Trophoblast cell (in vitro differentiated cells and primary cell): Measurements from ENCODE around the gene LHX2.
A peak's percentile ranks its signal among the peaks of the same experiment; 100 is the strongest.

Source experiments
- DNase-seq, 2 donors: peaks; one replicate each; pipeline ENCODE4 v3.0.0-alpha.2; 2016
- H2AFZ ChIP-seq: 2 replicates; pipeline ENCODE4 v1.6.1; 2013; ENCODE audit warnings: low read length, moderate library complexity, mild to moderate bottlenecking; ENCODE audit not compliant: insufficient read depth, poor library complexity
- H2AK5ac ChIP-seq: 2 replicates; pipeline ENCODE4 v1.6.1; 2013; ENCODE audit warnings: mild to moderate bottlenecking, low read length
- H2BK120ac ChIP-seq: 2 replicates; pipeline ENCODE4 v1.6.1; 2013; ENCODE audit warnings: low read length, mild to moderate bottlenecking, moderate library complexity; ENCODE audit not compliant: insufficient read depth, poor library complexity
- H2BK12ac ChIP-seq: 2 replicates; pipeline ENCODE4 v1.6.1; 2013; ENCODE audit warnings: mild to moderate bottlenecking, low read length, moderate library complexity
- H2BK5ac ChIP-seq: 2 replicates; pipeline ENCODE4 v1.6.1; 2013; ENCODE audit warnings: low read length, low read depth, moderate library complexity, mild to moderate bottlenecking; ENCODE audit not compliant: poor library complexity
- H3K14ac ChIP-seq: 2 replicates; pipeline ENCODE4 v1.6.1; 2013; ENCODE audit warnings: mild to moderate bottlenecking, low read length
- H3K18ac ChIP-seq: 2 replicates; pipeline ENCODE4 v1.6.1; 2013; ENCODE audit warnings: mild to moderate bottlenecking, low read length
- H3K23ac ChIP-seq: 2 replicates; pipeline ENCODE4 v1.6.1; 2013; ENCODE audit warnings: low read length
- H3K27ac ChIP-seq: 2 replicates; pipeline ENCODE4 v1.5.1; 2013; ENCODE audit warnings: low read depth, mild to moderate bottlenecking, inconsistent platforms, low read length, moderate library complexity
- H3K27me3 ChIP-seq: 2 replicates; pipeline ENCODE4 v1.6.1; 2013; ENCODE audit warnings: inconsistent platforms, mild to moderate bottlenecking, low read length, moderate library complexity; ENCODE audit not compliant: insufficient read depth
- H3K36me3 ChIP-seq, 2 experiments: 1 replicate in 1 of 2; 2 replicates in 1 of 2; pipeline ENCODE4 v1.6.1; 2013; ENCODE audit warnings: low read length in 2 of 2, mild to moderate bottlenecking in 2 of 2, moderate library complexity in 1 of 2; ENCODE audit not compliant: insufficient read depth in 2 of 2, control insufficient read depth in 1 of 2
- H3K4ac ChIP-seq: 2 replicates; pipeline ENCODE4 v1.6.1; 2013; ENCODE audit warnings: low read depth, mild to moderate bottlenecking, low read length, moderate library complexity
- H3K4me1 ChIP-seq, 2 experiments: 1 replicate in 1 of 2; 2 replicates in 1 of 2; pipeline ENCODE4 v1.6.1; 2013; ENCODE audit warnings: low read length in 2 of 2, mild to moderate bottlenecking in 2 of 2, moderate library complexity in 1 of 2; ENCODE audit not compliant: insufficient read depth in 2 of 2, control insufficient read depth in 1 of 2
- H3K4me2 ChIP-seq: 2 replicates; pipeline ENCODE4 v1.6.1; 2013; ENCODE audit warnings: inconsistent platforms, mild to moderate bottlenecking, low read length, moderate library complexity
- H3K4me3 ChIP-seq: 2 replicates; pipeline ENCODE4 v1.5.1; 2013; ENCODE audit warnings: mild to moderate bottlenecking, low read depth, low read length, inconsistent platforms
- H3K79me1 ChIP-seq: one replicate; pipeline ENCODE4 v1.6.1; 2013; ENCODE audit warnings: low read length
- H3K79me2 ChIP-seq: 2 replicates; pipeline ENCODE4 v1.6.1; 2013; ENCODE audit warnings: low read length, mild to moderate bottlenecking; ENCODE audit not compliant: control insufficient read depth, insufficient read depth, poor library complexity
- H3K9ac ChIP-seq: 2 replicates; pipeline ENCODE4 v1.6.1; 2013; ENCODE audit warnings: mild to moderate bottlenecking, low read length
- H3K9me3 ChIP-seq: 2 replicates; pipeline ENCODE4 v1.6.1; 2013; ENCODE audit warnings: low read depth, mild to moderate bottlenecking, control low read depth, inconsistent platforms, low read length; ENCODE audit not compliant: insufficient read depth
- H4K12ac ChIP-seq: 2 replicates; pipeline ENCODE4 v1.6.1; 2013; ENCODE audit warnings: low read depth, mild to moderate bottlenecking, low read length, moderate library complexity
- H4K8ac ChIP-seq: 2 replicates; pipeline ENCODE4 v1.6.1; 2013; ENCODE audit warnings: low read depth, mild to moderate bottlenecking, low read length, moderate library complexity
- H4K91ac ChIP-seq: one replicate; pipeline ENCODE4 v1.6.1; 2013; ENCODE audit warnings: low read depth, mild to moderate bottlenecking, low read length, moderate library complexity
- WGBS: extraction: QIAGEN DNeasy Blood & Tissue Kit; methylation state at CpG from one replicate; pipeline ENCODE4 v1.1.7; 2013; ENCODE audit warnings: missing lambda C conversion rate; ENCODE audit not compliant: insufficient read length, insufficient coverage; ENCODE audit errors: extremely low coverage; 5-methylcytosine and 5-hydroxymethylcytosine counted together

LHX2 gene

GRCh38 chr9:124013309-124014210 is 2.0 kb downstream of the LHX2 start:
- no peak overlapping the region for H2BK5ac ChIP-seq
- H3K4ac ChIP-seq = no peak overlapping the region
- no peak overlapping the region for H2BK120ac ChIP-seq
- WGBS = no CpG with 5 or more reads among the region's 40 CpGs
- peaks cover 1% of the 10 kb centered on the region for H3K9me3 ChIP-seq
- H3K36me3 ChIP-seq = no peaks in the 10 kb centered on the region
- H3K4me2 ChIP-seq = peak overlapping the region; percentile 15
- H3K4me1 ChIP-seq = peaks cover 23 to 26% of the 10 kb centered on the region in 2 experiments
- H3K79me2 ChIP-seq = no peaks in the 10 kb centered on the region
- H3K79me1 ChIP-seq = no peaks in the 10 kb centered on the region
- peaks cover 94% of the 10 kb centered on the region for H3K27me3 ChIP-seq
- H3K14ac ChIP-seq = no peak overlapping the region
- no peak overlapping the region for H2BK12ac ChIP-seq
- no peak overlapping the region for H3K18ac ChIP-seq
- H3K23ac ChIP-seq = no peak overlapping the region
- DNase-seq = no peak
- no peak overlapping the region for H4K12ac ChIP-seq
- H3K27ac ChIP-seq = no peak overlapping the region
- no peak overlapping the region for H4K91ac ChIP-seq
- H3K9ac ChIP-seq = no peak overlapping the region
- H2AFZ ChIP-seq = no peak overlapping the region
- H2AK5ac ChIP-seq = no peak overlapping the region
- H3K4me3 ChIP-seq = no peak overlapping the region
- no peak overlapping the region for H4K8ac ChIP-seq

GRCh38 chr9:124014211-124014955 is 2.8 kb downstream of the LHX2 start:
- peaks cover 16 to 20% of the 10 kb centered on the region in 2 experiments for H3K4me1 ChIP-seq
- H4K91ac ChIP-seq = no peak overlapping the region
- peaks cover 1% of the 10 kb centered on the region for H3K9me3 ChIP-seq
- H4K8ac ChIP-seq = no peak overlapping the region
- no peak overlapping the region for H3K27ac ChIP-seq
- no peak for DNase-seq
- H4K12ac ChIP-seq = no peak overlapping the region
- no peak overlapping the region for H3K9ac ChIP-seq
- no peak overlapping the region for H3K18ac ChIP-seq
- no peak overlapping the region for H3K23ac ChIP-seq
- H2BK5ac ChIP-seq = no peak overlapping the region
- H3K14ac ChIP-seq = no peak overlapping the region
- no peaks in the 10 kb centered on the region for H3K79me2 ChIP-seq
- no peak overlapping the region for H2BK12ac ChIP-seq
- no peak overlapping the region for H2AFZ ChIP-seq
- no peak overlapping the region for H3K4me3 ChIP-seq
- no peak overlapping the region for H2BK120ac ChIP-seq
- peaks cover 93% of the 10 kb centered on the region for H3K27me3 ChIP-seq
- no CpG with 5 or more reads among the region's 8 CpGs for WGBS
- H3K4ac ChIP-seq = no peak overlapping the region
- H3K4me2 ChIP-seq = no peak overlapping the region
- H2AK5ac ChIP-seq = no peak overlapping the region
- H3K36me3 ChIP-seq = no peaks in the 10 kb centered on the region
- no peaks in the 10 kb centered on the region for H3K79me1 ChIP-seq

GRCh38 chr9:124014956-124015660 is 3.5 kb downstream of the LHX2 start:
- WGBS = no CpG with 5 or more reads among the region's 57 CpGs
- Histone ChIP-seq H3K79me2 (no peaks in the 10 kb centered on the region), H3K36me3 (no peaks in the 10 kb centered on the region), H3K4me1 (peaks cover 16 to 20% of the 10 kb centered on the region in 2 experiments), H3K9ac (no peak overlapping the region), H3K27ac (no peak overlapping the region), H2AK5ac (no peak overlapping the region), H4K91ac (no peak overlapping the region), H2BK5ac (no peak overlapping the region), H3K14ac (no peak overlapping the region), H3K4ac (no peak overlapping the region), H4K12ac (no peak overlapping the region), H3K27me3 (peaks cover 92% of the 10 kb centered on the region), H3K79me1 (no peaks in the 10 kb centered on the region), H3K9me3 (no peaks in the 10 kb centered on the region), H3K4me2 (no peak overlapping the region), H4K8ac (no peak overlapping the region), H3K18ac (no peak overlapping the region), H2AFZ (no peak overlapping the region), H3K4me3 (no peak overlapping the region), H2BK12ac (no peak overlapping the region), H3K23ac (no peak overlapping the region), H2BK120ac (no peak overlapping the region)
- no peak for DNase-seq

- WGBS = no CpG with 5 or more reads among the region's 26 CpGs
- Histone ChIP-seq H2BK12ac (no peak overlapping the region), H3K79me1 (no peaks in the 10 kb centered on the region), H3K14ac (no peak overlapping the region), H3K4me1 (peaks cover 16 to 20% of the 10 kb centered on the region in 2 experiments), H3K18ac (no peak overlapping the region), H2AFZ (no peak overlapping the region), H2BK5ac (no peak overlapping the region), H3K9ac (no peak overlapping the region), H3K36me3 (no peaks in the 10 kb centered on the region), H3K27me3 (peaks cover 92% of the 10 kb centered on the region), H2BK120ac (no peak overlapping the region), H4K12ac (no peak overlapping the region), H3K4ac (no peak overlapping the region), H3K23ac (no peak overlapping the region), H3K79me2 (no peaks in the 10 kb centered on the region), H4K8ac (no peak overlapping the region), H3K9me3 (no peaks in the 10 kb centered on the region), H2AK5ac (no peak overlapping the region), H3K4me2 (peak overlapping the region; percentile 2), H3K27ac (no peak overlapping the region), H3K4me3 (no peak overlapping the region), H4K91ac (no peak overlapping the region)
- no peak for DNase-seq
These were observed 4.1 kb downstream of the LHX2 start for GRCh38 chr9:124015661-124016131.
